Hematopoietic multipotent progenitor cell treated with erythropoietin and hydrocortisone succinate and interleukin-3 and kit ligand, for 17 days (in vitro differentiated cells): ENCODE measurements around the gene OR5A1.
"Not testable (repeated sequence)": the region's sequence is repeated elsewhere in the genome, so short reads cannot be mapped to it uniquely, and the experiment has no call there.

Experiments used
- DNase-seq: peaks from one replicate; pipeline ENCODE4 v3.0.0-alpha.2; 2015; ENCODE audit warnings: low spot score

The OR5A1 gene

GRCh38 chr11:59436169-59436568 is at the start of gene OR5A1:
Gene OR5A1 (plus strand): TSS chr11:59436469. CDS start chr11:59443169, 6,700 bp downstream.
- no peak for DNase-seq

- no peak for DNase-seq
These were observed 42.1 kb upstream of the OR5A1 start for GRCh38 chr11:59394186-59394585.

- DNase-seq: no peak
These were observed 35.6 kb upstream of the OR5A1 start for GRCh38 chr11:59400461-59401261.

GRCh38 chr11:59401262-59401552 is 35.1 kb upstream of the OR5A1 start:
- DNase-seq: no peak

- no peak for DNase-seq
These were observed 32.7 kb upstream of the OR5A1 start for GRCh38 chr11:59403546-59403945.

GRCh38 chr11:59413646-59414045 is 22.6 kb upstream of the OR5A1 start:
- no peak for DNase-seq

GRCh38 chr11:59415111-59415510 is 21.2 kb upstream of the OR5A1 start:
- no peak for DNase-seq

GRCh38 chr11:59416613-59417012 is 19.7 kb upstream of the OR5A1 start:
- no peak for DNase-seq

GRCh38 chr11:59417023-59417422 is 19.2 kb upstream of the OR5A1 start:
- no peak for DNase-seq

GRCh38 chr11:59418156-59418555 is 18.1 kb upstream of the OR5A1 start:
- DNase-seq: no peak

GRCh38 chr11:59423835-59424234 is 12.4 kb upstream of the OR5A1 start:
- no peak for DNase-seq

- DNase-seq: no peak
These were observed 11.1 kb upstream of the OR5A1 start for GRCh38 chr11:59425131-59425530.

- DNase-seq: no peak
These were observed 9.8 kb upstream of the OR5A1 start, which contains the start of gene OR5A2 for GRCh38 chr11:59426361-59427067. Gene OR5A2 (minus strand): TSS chr11:59426413. CDS start chr11:59422953, 3,460 bp downstream.

- DNase-seq: no peak
These were observed 9.2 kb upstream of the OR5A1 start for GRCh38 chr11:59427068-59427382.

- DNase-seq: peak; percentile 29
These were observed 6.2 kb upstream of the OR5A1 start for GRCh38 chr11:59429924-59430516.

- DNase-seq: no peak
These were observed 1.5 kb downstream of the OR5A1 start for GRCh38 chr11:59437770-59438169.

GRCh38 chr11:59445624-59446023 is 9.4 kb downstream of the OR5A1 start:
- DNase-seq: not testable (repeated sequence)

- DNase-seq: no peak
These were observed 12.2 kb downstream of the OR5A1 start for GRCh38 chr11:59448484-59448883.

GRCh38 chr11:59456661-59457060 is 20.4 kb downstream of the OR5A1 start, which contains the start of gene OR4D6:
Gene OR4D6 (plus strand): TSS chr11:59456961. CDS start chr11:59456961, 0 bp downstream.
- no peak for DNase-seq

- DNase-seq: no peak
These were observed 23.6 kb downstream of the OR5A1 start for GRCh38 chr11:59459916-59460315.

- DNase-seq: no peak
These were observed 26.9 kb downstream of the OR5A1 start for GRCh38 chr11:59463190-59463641.

GRCh38 chr11:59473015-59473414 is 36.7 kb downstream of the OR5A1 start, which contains the start of gene OR4D10:
Gene OR4D10 (plus strand): TSS chr11:59473315. CDS start chr11:59477430, 4,115 bp downstream.
- DNase-seq: no peak

GRCh38 chr11:59475176-59475575 is 38.9 kb downstream of the OR5A1 start:
- DNase-seq: no peak
